HG03045 (cell line): ENCODE data around the gene TOX2.

Source experiments
- ATAC-seq: cut with Tn5 transposase; IDR thresholded peaks from one replicate; pipeline ENCODE4 v1.9.1; 2021; ENCODE audit warnings: mild to moderate bottlenecking, moderate library complexity; ENCODE audit not compliant: unreplicated experiment

The TOX2 gene

DNA sequence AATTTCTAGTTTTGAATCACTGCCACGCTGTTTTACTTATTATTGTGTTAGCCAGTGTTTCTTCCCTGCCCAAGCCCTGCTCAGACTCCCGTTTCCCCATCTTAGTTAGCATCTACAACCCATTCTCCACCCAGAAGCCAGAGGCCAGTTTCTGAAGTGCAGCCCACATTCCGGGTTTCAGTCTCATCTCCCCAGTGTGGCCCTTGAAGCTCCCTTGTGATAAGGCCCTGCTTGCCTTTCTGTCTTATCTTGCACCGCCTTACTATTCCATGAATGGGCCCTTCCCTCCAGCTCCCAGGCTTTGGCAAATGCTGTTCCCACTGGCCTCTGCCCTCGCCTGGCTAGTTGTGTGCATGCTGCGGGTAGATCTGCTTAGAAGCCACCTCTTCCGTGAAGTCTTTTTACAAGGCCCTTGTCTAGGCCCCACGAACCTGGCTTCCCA is 41.1 kb downstream of the TOX2 start:
- peak; percentile 18 for ATAC-seq

DNA sequence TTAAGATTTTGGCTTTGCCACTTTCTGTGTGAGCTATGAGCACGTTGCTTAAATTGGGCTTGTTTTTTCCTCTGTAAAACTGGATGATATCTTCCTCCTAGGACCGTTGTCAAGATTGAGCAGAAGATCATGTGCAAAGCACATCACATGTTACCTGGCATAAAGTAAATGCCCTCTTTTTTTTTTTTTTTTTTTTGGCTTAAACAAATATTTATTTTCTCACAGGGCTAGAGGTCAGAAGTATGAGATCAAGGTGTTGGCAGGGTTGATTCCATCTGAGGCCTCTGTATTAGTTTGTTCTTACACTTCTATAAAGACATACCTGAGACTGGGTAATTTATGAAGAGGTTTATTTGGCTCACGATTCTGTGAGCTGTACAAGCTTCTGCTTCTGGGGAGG is 42.7 kb downstream of the TOX2 start:
- no peak for ATAC-seq

DNA sequence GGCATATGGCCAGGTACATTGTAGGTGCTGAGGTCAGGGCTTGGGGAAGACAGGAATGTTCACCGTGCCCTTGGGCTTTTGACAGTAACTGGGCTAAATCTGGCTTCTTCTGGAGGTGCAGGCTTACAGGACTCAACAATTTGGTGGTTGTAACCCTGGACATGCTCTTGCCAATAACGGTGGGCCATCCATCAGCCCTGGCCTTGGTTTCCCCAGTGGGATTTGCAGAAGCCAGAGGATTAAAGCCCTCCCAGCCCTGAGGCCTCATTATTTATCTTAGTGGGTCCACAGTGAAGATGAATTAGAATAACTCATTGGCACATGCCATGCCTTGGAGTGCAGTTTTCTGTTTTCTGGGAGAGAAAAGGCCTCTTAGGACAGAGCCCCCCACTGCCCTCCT is 44.0 kb downstream of the TOX2 start:
- ATAC-seq = no peak

DNA sequence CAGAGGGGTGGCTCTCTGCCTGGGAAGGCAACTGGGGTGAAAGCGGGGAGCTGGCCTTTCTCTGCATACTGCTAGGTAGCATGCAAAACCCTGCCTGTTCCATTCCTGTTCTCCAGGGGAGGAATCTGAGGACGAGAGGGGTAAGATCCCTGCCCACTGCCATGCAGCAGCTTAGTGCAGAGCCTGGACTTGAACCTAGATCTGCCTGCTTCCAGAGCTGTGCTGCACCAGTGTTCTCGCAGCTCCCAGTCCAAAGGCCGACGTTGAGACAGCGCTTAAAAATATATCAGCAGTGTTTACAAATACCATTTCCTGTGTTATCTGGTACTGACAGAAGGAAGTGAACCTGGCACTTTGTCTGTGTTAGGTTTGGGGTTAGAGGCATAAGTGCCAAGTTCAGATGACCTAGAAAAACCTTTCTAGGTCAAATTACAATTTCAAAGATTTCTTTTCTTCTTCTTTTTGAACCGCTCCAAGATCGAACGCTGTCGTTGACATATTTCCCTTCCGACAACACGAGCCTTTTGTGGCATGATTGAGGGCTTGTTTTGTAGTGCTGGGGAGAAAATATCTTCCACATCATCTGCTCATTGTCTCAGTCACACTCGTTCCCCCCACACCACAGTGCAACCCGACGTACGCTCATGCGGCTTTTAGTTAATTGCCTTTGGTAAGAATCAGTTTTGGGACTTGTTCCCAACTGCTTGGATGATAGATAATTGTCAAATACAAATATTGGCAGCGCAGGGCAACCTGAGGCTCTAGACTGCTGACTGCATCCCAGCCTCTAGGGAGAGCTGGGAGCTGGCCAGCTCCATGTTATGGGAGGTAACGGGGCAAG is 44.6 kb downstream of the TOX2 start:
- no peak for ATAC-seq

DNA sequence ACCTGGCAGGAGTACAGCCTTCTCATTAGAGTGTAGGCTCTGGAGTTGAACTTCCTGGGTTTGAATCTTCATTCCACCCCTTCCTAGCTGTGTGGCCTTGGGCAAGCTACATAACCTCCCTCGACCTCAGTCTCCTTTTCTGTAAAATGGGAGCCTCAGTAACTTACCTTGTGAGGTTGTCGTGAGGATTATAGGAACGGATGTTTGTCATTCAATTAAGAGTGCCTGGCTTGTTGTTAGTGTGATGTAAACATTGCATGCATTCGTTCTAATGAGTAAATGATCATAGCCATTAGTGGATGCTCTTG is 45.2 kb downstream of the TOX2 start:
- ATAC-seq = no peak

DNA sequence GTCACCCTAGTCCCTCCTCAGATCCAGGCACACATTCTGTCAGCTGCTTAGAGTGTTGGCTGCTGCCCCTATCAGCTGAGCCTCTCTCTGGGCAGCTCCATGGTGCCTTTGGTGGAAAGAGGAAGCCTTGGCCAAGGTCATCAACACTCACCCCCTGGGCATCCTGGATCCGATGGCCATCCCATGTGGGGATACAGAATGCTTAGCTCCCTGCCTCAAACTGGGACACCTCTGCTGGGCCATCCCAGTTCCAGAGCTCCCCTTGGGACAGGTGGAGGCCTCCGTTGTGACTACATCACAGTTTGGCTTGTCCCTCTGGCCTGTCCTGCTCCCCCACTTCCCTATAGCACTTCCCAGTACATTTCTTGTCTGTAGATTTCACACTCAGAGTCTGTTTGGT is 45.6 kb downstream of the TOX2 start:
- ATAC-seq = no peak

DNA sequence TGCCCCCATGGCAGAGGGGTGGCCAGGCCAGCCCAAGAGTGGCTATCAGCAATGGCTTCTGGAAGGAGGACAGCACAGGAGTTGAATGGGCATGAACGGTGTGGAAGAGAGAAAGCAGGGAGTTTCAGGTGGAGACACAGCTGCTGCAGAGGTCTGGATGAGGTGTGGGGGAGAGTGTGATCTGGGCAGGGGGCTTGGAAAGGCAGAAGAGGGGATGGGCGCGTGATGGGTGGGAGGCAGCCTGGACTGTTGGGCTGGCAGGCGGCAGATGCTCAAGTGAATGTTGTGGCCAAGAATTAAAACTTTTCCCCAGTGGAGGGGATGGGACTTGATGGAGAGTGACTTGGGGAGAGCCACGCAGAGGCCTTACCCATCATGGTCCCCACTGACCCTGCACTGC is 46.5 kb downstream of the TOX2 start:
- ATAC-seq = no peak

DNA sequence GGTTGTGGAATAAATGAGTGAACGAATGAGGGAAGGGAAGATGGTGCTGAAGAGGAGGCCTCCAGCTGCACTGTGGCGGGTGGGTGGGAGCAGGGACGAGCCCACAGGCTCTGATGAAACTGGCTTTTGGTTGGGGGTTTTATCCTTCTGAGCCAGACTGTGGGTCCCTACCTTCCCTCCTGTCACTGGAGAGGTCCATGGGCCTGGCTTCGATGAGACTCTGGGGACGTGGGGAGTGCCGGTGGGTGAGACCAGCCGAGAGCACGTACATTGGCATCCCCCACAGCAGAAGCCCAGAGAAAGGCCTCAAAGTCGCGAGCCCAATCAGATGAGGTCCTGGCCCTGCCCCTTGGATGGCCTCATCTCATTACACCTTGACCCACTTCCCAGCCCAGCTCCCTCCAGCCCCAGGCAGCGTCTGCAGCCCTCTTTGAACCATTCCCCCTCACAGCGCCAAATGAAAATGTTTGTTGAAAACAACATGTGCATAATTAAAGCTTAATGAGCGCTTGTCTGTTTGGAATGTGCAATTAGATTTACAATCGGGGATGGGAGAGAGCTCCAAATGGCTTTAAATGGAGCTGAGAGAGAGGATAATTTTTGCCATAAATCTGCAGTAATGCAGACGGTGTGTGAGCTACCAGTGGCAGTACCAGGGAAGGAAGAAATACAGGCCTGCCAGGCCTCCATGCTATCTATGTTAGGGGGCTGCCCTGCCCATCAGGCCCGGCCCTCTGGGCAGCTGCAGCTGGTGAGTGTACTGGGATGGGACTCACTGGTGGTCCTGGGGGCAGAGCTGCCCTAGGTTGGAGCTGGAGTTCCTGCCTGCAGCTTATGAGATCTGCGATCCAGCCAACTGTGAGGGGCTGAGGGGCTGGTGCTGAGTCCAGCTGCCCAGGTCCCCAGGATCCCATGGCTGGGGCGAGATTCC is 47.2 kb downstream of the TOX2 start:
- ATAC-seq = no peak

DNA sequence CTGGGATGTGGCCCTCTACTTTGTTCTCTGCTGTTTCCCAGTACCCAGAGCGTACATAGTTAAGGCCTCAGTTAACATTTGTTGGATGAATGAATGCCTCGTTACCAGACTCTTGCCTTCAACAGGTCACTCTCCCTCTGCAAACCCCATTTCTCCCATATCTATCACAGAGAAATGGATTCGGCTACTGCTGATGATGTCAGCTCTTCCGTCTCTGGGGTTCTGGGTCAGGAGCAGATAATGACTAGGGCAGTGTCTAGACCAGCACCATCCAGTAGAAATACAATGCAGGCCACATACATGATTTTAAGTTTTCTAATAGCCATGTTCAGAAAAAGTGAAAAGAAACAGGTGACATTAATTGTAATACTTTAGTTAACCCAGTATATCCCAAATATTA is 47.9 kb downstream of the TOX2 start:
- no peak for ATAC-seq

DNA sequence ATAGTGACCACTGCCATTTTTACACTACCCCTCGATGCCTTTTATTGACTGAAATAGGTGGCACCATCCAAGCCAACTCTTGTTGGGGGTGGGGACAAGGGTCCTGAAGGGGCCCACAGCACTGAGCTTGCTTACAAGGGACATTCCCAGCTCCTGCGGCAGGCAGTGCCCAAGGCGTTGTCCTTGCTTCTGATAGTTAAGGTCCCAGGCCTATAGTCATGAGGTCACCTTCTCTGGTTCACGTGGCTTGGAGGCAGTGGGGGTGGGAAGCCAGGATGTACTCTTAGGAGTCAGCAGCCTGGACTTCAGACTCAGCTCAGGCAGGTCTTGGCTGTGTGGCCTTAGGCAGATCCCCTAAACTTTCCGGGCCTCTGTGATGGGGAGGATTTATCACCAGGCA is 48.6 kb downstream of the TOX2 start:
- ATAC-seq = no peak

DNA sequence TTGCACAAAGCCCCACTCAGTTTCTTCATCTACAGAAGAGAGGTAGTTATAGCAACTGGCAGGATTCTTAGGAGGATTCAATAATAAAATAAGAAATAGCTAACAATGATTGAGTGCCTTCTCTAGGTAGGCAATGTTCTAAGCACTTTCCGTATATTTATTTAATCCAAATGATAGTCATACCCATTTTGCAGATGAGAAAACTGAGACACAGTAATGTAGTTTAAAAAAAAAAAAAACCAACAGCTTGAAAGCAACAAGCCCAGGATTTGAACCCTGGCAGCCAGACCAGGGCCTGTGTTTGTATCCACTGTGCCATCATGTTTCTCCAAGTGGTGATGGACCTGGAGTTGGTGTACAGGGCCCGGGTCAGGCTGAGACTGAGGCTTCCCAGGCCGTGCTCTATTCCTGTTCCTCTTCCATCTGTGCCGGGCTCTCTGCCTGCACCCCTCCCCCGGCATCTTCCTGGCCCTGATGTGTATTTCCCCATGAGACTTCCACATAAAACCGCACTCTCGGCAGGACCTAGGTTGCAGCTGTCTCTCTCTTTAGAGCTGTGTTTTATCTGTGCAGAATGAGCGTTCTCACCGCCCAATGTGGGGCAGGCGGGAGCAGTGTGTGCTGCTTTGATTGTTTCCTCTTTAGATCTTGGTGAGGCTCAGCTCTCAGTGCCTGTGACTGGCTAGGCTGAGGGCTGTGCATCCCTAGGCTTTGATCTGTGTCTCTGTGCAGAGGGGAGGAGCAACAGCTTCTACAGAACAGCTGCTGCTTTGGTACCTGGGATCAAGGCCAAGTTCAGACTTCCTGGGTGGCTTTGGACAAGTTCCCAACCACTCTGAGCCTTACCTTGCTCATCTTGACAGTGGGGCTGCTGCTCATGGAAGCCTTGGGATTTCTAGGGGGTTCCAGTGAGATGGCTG is 49.5 kb downstream of the TOX2 start:
- no peak for ATAC-seq

DNA sequence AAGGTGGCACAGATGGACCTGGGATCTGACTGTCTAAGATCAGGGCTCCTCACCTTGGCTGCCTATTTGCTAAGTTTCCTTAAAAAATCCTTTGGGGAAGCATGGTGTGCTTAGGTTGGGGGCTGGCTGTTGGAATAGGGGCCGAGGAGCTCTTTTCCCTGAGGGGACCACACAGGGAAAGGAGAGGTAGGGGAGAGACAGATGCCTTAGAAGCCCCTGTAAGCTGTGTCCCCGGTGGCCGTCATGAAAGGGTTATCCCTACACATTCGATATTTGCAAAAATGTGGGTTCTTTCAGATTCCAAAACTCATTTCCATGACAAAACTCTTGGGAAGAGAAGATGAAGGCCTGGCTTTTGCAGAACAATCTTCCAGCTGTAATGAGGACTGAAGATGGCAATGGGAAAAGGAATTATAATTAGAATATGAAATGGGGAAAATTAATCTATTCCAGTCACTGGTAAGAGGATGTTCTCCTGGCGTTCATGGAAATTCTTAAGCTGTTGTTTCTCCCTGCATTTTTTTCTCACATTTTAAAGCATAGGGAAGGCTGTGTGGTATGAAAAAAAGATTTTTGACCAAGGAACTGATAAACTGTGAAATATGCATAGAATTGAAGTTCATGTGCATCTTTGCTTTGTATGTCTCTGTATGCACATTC is 53.8 kb downstream of the TOX2 start:
- no peak for ATAC-seq

DNA sequence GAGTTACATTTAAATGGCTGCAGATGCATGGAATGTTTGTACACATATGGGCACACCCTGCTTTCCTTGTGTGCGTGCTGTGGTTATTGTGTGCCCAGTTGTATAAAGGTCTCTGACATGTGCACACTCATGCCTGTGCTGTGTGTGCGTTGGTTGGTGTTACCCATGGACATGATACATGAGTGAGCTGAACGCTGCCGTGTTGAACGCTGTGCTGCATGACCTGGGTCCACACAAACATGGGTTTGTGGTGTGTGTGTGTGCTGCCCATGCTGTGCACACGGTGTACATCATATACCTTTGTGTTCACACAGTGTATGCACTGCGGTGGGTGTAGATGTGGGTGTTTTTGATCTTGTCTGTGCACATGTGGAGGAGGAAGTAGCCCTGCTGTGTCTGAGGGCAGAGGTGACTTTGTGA is 54.4 kb downstream of the TOX2 start:
- no peak for ATAC-seq

DNA sequence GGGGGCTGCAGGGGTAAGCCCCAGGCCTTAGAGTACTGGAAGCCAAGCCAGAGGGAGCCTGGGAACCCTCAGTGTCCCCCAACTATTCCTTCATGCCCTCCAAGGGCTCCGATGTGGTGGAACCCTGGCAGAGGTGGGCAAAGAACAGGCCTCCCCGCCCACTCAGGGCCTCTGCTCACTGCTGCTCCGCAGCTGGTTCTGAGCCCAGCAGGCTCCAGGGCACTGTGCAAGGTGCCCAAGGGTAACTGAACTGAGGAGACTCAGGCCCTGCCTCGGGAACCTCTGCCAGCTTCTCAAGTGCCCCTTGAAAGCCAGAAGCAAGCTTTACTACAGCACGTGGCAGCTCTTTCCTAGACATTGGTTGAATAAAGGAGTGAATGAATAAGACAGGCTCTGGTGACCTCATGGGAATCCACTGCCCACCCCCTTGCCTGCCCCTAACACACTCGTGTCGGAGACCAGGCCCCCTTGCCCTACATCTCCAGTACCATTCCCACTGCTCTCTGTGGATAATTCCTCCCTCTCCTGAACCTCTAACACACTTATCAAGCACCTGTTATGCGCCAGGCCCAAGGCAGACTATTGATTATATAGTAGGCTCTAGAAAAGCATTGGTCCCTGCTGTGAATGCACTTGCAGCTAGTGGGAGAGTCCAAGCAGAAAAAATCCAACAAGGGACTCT is 55.0 kb downstream of the TOX2 start:
- ATAC-seq = no peak

DNA sequence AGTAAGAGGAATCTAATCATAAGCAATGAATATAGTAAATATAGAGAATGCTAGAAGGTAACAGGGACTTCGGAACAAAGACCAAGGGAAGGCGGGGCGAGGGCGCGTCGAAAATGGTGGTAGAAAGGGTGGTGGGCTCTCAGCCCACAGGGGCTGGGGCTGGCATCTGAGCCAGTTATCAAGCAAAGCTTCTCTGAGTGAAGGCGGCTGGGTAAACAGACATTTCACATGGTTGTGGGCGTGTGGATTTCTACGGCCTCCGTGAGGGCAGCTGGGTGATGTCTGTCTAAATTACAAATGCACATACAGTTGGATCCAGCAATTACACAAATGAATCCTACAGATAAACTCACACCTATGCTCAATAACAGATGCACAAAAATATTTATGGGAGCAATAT is 56.6 kb downstream of the TOX2 start:
- no peak for ATAC-seq

DNA sequence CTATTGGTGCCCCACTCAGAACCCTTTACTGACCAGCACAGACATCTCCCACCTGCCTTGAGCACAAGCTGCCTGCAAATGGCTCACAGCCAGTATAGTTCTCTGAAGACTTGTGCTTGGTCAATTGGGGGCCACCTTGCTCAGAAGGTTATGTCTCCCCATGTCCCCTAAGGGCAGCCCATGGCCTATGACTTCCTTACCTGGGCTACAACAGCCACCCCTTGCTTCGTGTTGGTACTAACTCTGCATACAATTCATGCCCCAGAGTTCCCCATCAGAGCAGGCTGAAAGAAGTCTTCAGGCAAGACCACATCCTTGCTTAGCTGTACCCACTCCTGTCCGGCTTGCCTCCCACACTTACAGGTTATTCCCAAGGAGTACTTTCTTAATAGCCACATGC is 57.4 kb downstream of the TOX2 start:
- ATAC-seq = no peak

DNA sequence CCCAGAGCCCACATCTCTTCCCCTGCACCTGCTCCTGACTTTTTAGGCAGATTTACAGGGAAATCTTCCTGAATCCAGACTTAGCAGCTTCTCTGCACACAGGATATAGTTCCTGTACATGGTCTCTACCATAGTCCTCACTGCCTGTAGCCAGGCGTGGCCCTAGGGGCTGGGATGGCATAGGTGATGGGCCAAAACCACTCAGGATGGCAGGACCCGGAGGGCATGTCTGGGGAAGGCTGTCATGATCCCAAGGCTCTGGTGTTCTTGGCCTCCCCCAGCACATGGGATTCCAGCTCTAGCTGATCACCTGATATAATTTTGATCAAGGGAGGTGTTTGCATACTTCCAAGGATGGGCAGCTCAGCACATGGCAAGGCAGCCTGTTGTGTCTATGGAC is 58.0 kb downstream of the TOX2 start:
- ATAC-seq = no peak

DNA sequence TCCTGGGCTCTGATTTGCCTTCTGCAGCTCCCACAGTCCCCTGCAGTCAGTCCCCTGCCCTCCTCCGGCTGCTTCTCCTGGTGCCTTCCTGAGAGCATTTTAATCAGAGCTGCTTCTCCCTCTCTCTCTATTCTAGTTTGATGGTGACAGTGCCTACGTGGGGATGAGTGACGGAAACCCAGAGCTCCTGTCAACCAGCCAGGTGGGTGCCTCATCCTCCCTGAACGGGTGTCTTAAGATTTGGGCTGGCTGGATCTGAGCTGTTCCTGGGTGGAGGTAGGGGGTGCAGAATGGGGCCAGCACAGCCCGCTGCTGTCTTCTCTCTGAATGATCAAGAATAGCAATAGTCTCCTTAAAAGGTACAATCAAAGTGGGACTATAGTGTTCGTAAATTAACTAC is 58.6 kb downstream of the TOX2 start:
- no peak for ATAC-seq

DNA sequence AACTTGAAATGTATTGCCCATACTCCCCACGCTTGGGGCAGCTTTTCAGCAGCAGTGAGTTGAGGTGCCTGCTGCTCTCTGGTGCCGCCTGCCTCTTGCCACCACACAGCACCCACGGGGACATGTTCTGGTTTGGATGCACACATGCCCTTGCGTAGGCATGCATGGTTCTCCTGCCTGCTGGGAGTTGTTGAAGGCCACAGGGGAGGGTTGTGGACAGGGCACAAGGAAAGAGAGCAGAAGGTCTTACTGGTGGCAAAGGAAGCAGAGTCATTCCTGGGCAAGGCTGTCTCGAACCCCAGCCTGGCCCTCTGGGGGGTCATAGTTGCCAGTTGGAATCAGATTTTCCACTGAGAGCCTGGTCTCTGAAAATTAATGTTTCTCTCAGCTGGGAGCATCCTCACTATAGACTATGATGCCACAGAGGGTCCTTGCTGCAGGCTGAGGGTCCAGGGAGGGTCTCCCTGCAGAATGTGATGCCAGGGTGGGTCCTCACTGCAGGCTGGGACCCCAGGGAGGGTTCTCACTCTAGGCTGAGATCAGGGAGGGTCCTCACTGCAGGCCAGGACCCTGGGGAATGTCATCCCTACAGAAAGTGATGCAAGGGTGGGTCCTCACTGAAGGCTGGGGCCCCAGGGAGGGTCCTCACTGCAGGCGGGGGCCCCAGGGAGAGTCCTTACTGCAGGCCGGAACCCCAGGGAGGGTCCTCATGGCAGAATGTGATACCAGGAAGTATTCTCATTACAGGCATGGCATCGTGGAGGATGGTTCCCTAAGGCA is 59.2 kb downstream of the TOX2 start:
- ATAC-seq = no peak
